GM15510 (cell line): ENCODE measurements around the gene STRN3.

Source experiments
- POLR2A ChIP-seq: IDR thresholded peaks from 3 replicates; pipeline ENCODE4 v1.6.1; 2011; ENCODE audit warnings: borderline replicate concordance; ENCODE audit not compliant: insufficient read length; ENCODE audit errors: extremely low read depth

The STRN3 gene

GRCh38 chr14:31026077-31026449, at the start of gene STRN3:
Gene STRN3, minus strand, starts transcription at chr14:31026379. Its CDS starts 194 bp downstream, at chr14:31026185.
- TF ChIP-seq POLR2A: no peak

GRCh38 chr14:31075144-31075543, 49.0 kb upstream of the STRN3 start:
- no peak for TF ChIP-seq POLR2A

GRCh38 chr14:31071151-31071550, 45.0 kb upstream of the STRN3 start:
- no peak for TF ChIP-seq POLR2A

GRCh38 chr14:31070431-31070830, 44.3 kb upstream of the STRN3 start:
- TF ChIP-seq POLR2A: no peak

GRCh38 chr14:31069343-31069742, 43.2 kb upstream of the STRN3 start:
- no peak for TF ChIP-seq POLR2A

GRCh38 chr14:31068235-31068634, 42.1 kb upstream of the STRN3 start:
- TF ChIP-seq POLR2A: no peak

- TF ChIP-seq POLR2A: no peak
Observed at GRCh38 chr14:31060253-31060875, 34.2 kb upstream of the STRN3 start.

GRCh38 chr14:31059152-31059924, 33.2 kb upstream of the STRN3 start:
- TF ChIP-seq POLR2A: no peak

GRCh38 chr14:31057701-31058364, 31.7 kb upstream of the STRN3 start:
- TF ChIP-seq POLR2A: no peak

GRCh38 chr14:31057035-31057434, 30.9 kb upstream of the STRN3 start:
- no peak for TF ChIP-seq POLR2A

GRCh38 chr14:31051511-31051910, 25.3 kb upstream of the STRN3 start:
- TF ChIP-seq POLR2A: no peak

GRCh38 chr14:31051023-31051422, 24.8 kb upstream of the STRN3 start:
- no peak for TF ChIP-seq POLR2A

- no peak for TF ChIP-seq POLR2A
Observed at GRCh38 chr14:31047503-31047902, 21.3 kb upstream of the STRN3 start.

GRCh38 chr14:31045501-31046080, 19.4 kb upstream of the STRN3 start:
- no peak for TF ChIP-seq POLR2A

GRCh38 chr14:31043379-31043778, 17.2 kb upstream of the STRN3 start:
- TF ChIP-seq POLR2A: no peak
